Glutamatergic neuron (in vitro differentiated cells): Measurements from ENCODE around the gene MED25. TPM values are rescaled to one million over a fixed set of nuclear protein-coding genes. Genes with fewer than 3 reads are reported as not detected.
"Not testable (repeated sequence)": the region's sequence is repeated elsewhere in the genome, so short reads cannot be mapped to it uniquely, and the experiment has no call there.

ENCODE experiments used
- DNase-seq: peaks from one replicate; pipeline ENCODE4 v3.0.0; 2022
- H3K27ac Mint-ChIP-seq: one replicate; pipeline ENCODE4 v1.8.0; 2020; ENCODE audit warnings: mild to moderate bottlenecking, mixed read lengths, inconsistent platforms; ENCODE audit not compliant: unreplicated experiment
- H3K27me3 Mint-ChIP-seq: one replicate; pipeline ENCODE4 v1.8.0; 2020; ENCODE audit warnings: mild to moderate bottlenecking, moderate library complexity, mixed read lengths, inconsistent platforms; ENCODE audit not compliant: unreplicated experiment
- H3K36me3 Mint-ChIP-seq: one replicate; pipeline ENCODE4 v1.8.0; 2020; ENCODE audit warnings: mild to moderate bottlenecking, mixed read lengths, inconsistent platforms; ENCODE audit not compliant: unreplicated experiment
- H3K4me1 Mint-ChIP-seq: one replicate; pipeline ENCODE4 v1.8.0; 2020; ENCODE audit warnings: mild to moderate bottlenecking, low read depth, mixed read lengths, inconsistent platforms; ENCODE audit not compliant: unreplicated experiment
- H3K4me3 Mint-ChIP-seq: one replicate; pipeline ENCODE4 v1.8.0; 2020; ENCODE audit warnings: mild to moderate bottlenecking, mixed read lengths, inconsistent platforms; ENCODE audit not compliant: unreplicated experiment
- H3K9me3 Mint-ChIP-seq: one replicate; pipeline ENCODE4 v1.8.0; 2020; ENCODE audit warnings: mild to moderate bottlenecking, moderate library complexity, mixed read lengths, inconsistent platforms; ENCODE audit not compliant: unreplicated experiment
- total RNA-seq: library from RNA; stranded (reverse); fragmentation: NEBNext Ultra II Directional; extraction: Animal tissue kit (Norgen Biotek cat#: 25700); gene quantifications from one replicate; pipeline ENCODE4 v1.2.1, GENCODE V29; 2021; ENCODE audit not compliant: unreplicated experiment
- TF ChIP-seq, protein P1 (sequence below): fragments of 200-600 bp; sonication (generic); IDR thresholded peaks from one replicate; pipeline ENCODE4 v1.5.0; 2021; ENCODE audit not compliant: partially characterized antibody, unreplicated experiment

The MED25 gene
- total RNA-seq, 1 donor from 2014 or later: 51.0 TPM

DNA sequence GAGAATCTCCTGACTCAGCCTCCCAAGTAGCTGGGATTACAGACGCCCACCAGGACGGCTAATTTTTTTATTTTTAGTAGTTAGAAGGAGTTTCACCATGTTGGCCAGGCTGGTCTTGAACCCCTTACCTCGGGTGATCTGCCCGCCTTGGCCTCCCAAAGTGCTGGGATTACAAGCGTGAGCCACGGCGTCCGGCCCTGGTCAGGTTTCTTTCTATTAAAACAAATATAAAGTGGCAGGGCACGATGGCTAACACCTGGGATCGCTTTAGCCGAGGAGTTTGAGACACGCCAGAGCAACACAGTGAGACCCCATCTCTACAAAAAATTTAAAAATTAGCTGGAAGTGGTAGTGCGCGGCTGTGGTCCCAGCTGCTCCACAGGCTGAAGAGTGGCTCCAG, 1.5 kb upstream of the MED25 start:
- TF ChIP-seq, protein P1, sequence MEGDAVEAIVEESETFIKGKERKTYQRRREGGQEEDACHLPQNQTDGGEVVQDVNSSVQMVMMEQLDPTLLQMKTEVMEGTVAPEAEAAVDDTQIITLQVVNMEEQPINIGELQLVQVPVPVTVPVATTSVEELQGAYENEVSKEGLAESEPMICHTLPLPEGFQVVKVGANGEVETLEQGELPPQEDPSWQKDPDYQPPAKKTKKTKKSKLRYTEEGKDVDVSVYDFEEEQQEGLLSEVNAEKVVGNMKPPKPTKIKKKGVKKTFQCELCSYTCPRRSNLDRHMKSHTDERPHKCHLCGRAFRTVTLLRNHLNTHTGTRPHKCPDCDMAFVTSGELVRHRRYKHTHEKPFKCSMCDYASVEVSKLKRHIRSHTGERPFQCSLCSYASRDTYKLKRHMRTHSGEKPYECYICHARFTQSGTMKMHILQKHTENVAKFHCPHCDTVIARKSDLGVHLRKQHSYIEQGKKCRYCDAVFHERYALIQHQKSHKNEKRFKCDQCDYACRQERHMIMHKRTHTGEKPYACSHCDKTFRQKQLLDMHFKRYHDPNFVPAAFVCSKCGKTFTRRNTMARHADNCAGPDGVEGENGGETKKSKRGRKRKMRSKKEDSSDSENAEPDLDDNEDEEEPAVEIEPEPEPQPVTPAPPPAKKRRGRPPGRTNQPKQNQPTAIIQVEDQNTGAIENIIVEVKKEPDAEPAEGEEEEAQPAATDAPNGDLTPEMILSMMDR: no peak
- H3K4me1 Mint-ChIP-seq: peaks cover 3% of the 10 kb centered on the region
- H3K27ac Mint-ChIP-seq: no peak overlapping the region
- H3K4me3 Mint-ChIP-seq: no peak overlapping the region
- DNase-seq: no peak
- peaks cover 6% of the 10 kb centered on the region for H3K27me3 Mint-ChIP-seq
- H3K9me3 Mint-ChIP-seq: peaks cover 2% of the 10 kb centered on the region
- H3K36me3 Mint-ChIP-seq: no peaks in the 10 kb centered on the region

DNA sequence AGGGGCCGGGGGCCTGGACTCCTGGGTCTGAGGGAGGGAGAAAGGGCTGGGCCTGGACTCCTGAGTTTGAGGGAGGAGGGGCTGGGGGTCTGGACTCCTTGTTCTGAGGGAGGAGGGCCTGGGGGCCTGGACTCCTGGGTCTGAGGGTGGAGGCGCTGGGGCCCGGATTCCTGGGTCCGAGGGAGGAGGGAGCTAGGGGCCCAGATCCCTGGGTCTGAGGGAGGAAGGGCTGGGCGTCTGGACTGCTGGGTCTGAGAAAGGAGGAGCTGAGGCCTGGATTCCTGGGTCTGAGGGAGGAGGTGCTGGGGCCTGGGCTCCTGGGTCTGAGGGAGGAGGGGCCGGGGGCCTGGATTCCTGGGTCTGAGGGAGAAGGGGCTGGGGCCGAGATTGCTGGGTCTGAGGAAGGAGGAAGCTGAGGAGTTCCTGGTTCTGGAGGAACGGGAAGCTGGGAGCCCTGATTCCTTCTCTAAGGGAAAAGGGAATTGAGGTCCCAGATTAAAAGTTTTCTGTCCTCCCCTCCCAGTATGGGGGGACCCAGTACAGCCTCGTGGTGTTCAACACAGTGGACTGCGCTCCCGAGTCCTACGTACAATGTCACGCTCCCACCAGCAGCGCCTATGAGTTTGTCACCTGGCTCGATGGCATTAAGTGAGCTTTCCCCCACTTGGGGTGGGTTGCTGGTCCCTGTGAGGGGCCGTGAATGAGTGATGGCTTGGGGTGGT, 721 bp downstream of the MED25 start:
- Mint-ChIP-seq H3K27ac (peak overlapping the region; percentile 78), H3K4me3 (peak overlapping the region; percentile 97), H3K36me3 (no peaks in the 10 kb centered on the region), H3K27me3 (peaks cover 6% of the 10 kb centered on the region), H3K9me3 (no peaks in the 10 kb centered on the region), H3K4me1 (peaks cover 3% of the 10 kb centered on the region)
- TF ChIP-seq, protein P1: no peak
- no peak for DNase-seq

DNA sequence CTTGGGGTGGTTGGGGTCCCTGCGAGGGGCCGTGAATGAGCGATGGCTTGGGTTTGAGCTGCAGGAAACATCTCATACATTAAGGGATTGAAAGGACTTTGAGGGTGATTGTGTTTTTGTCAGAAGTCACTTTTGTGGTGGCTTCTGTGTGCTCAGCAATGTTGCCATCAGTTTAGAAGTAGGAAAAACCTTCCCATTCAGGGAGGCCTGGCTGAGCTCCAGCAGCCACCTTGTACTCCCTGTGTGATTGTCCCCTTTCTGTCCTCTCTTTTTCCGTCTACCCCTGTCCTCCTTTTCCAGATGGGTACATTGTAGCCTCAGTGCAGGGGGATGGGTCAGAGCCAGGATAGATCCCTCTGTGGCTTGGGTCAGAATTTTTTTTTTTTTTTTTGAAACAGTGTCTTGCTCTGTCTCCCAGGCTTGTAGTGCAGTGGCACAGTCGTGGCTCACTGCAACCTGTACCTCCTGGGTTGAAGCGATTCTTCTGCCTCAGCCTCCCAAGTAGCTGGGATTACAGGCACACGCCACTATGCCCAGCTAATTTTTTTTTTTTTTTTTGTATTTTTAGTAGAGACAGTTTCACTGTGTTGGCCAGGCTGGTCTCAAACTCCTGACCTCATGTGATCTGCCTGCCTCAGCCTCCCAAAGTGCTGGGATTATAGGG, 1.5 kb downstream of the MED25 start:
- H3K4me3 Mint-ChIP-seq: peak overlapping the region; percentile 97
- not testable (repeated sequence) for H3K4me1 Mint-ChIP-seq, H3K36me3 Mint-ChIP-seq, H3K27me3 Mint-ChIP-seq, DNase-seq, H3K9me3 Mint-ChIP-seq
- peak overlapping the region; percentile 75 for H3K27ac Mint-ChIP-seq

DNA sequence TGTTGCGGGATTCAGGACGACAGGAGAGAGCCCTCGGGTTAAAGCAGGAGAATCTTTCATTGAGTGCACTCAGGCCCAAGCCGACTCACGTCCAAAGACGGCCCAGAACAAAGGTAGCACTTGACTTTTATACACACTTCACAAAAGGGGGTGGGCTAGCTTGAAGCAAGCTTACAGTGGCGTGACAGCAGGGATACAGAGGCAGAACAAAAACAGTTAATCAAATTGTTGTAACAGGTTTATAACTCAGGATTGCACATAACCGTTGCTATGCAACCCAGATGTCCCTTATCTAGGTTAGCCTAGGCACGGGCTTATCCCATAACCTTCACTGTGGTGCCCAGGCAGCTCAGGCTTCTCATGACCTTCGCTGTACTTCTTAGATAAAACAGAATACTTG, 2.0 kb downstream of the MED25 start:
- H3K9me3 Mint-ChIP-seq: no peaks in the 10 kb centered on the region
- no peak overlapping the region for H3K27ac Mint-ChIP-seq
- no peak for DNase-seq
- peaks cover 3% of the 10 kb centered on the region for H3K4me1 Mint-ChIP-seq
- TF ChIP-seq, protein P1: no peak
- H3K36me3 Mint-ChIP-seq: no peaks in the 10 kb centered on the region
- peaks cover 4% of the 10 kb centered on the region for H3K27me3 Mint-ChIP-seq
- no peak overlapping the region for H3K4me3 Mint-ChIP-seq

DNA sequence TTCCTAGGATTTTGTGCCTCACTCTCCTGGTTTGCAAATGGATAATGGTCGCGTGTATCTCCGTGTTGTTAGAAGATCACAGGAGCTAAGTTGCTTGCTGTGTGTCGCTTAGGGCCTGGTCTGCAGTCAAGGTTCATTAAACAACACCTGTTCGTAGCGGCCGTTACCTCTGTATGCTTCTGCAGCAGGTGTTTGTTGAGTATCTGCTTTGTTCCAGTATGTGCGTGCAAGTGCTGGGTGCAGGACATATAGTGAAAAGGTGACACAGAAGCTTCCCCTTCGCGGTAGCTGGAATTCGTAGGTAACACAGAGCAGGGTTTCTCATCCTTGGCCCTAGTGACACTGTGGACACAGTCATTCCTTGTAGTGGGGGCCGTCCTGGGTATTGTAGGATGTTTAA, 5.4 kb downstream of the MED25 start:
- TF ChIP-seq, protein P1: no peak
- peak overlapping the region; percentile 21 for H3K4me3 Mint-ChIP-seq
- H3K27ac Mint-ChIP-seq: no peak overlapping the region
- no peak for DNase-seq
- H3K9me3 Mint-ChIP-seq: peaks cover 2% of the 10 kb centered on the region
- H3K27me3 Mint-ChIP-seq: peaks cover 5% of the 10 kb centered on the region
- no peaks in the 10 kb centered on the region for H3K36me3 Mint-ChIP-seq
- H3K4me1 Mint-ChIP-seq: peaks cover 5% of the 10 kb centered on the region
